DMS114 treated with DMSO at 0.1 percent for 48 hours (cell line): ENCODE measurements around the gene ARFRP1.

ENCODE experiments used
- DNase-seq: peaks from one replicate; lab custom pipeline; 2025; ENCODE audit not compliant: unreplicated experiment; lab: John Stamatoyannopoulos, UW

The ARFRP1 gene

DNA sequence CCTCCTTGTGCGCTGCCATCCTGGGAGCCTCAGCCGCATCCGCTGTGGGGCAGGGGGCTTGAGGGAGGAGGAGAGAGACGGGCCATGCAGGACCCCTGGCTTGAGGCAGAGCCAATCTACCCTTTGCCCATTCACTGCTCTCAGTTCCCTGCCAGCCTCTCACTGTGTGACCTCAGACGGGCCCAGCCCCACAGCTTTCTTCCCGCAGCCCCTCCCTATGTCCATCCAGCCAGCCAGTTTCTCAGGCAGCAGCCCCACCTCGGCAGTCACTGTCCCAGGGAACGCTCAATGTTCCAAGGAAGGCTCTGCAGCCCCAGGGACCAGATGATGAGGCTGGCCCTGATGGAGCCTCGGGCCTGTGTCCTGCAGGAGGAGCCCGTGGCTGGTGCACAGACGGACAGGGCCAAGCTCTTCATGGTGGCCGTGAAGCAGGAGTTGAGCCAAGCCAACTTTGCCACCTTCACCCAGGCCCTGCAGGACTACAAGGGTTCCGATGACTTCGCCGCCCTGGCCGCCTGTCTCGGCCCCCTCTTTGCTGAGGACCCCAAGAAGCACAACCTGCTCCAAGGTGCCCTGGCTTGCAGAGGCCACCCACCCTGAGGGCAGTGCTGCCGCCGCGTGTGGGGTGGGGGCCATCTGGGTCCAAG is 15.2 kb downstream of the ARFRP1 start:
- DNase-seq = no peak

GRCh38 chr20:63691711-63692435 is 15.9 kb downstream of the ARFRP1 start:
- no peak for DNase-seq

GRCh38 chr20:63690898-63691710 is 16.7 kb downstream of the ARFRP1 start:
- DNase-seq = no peak

DNA sequence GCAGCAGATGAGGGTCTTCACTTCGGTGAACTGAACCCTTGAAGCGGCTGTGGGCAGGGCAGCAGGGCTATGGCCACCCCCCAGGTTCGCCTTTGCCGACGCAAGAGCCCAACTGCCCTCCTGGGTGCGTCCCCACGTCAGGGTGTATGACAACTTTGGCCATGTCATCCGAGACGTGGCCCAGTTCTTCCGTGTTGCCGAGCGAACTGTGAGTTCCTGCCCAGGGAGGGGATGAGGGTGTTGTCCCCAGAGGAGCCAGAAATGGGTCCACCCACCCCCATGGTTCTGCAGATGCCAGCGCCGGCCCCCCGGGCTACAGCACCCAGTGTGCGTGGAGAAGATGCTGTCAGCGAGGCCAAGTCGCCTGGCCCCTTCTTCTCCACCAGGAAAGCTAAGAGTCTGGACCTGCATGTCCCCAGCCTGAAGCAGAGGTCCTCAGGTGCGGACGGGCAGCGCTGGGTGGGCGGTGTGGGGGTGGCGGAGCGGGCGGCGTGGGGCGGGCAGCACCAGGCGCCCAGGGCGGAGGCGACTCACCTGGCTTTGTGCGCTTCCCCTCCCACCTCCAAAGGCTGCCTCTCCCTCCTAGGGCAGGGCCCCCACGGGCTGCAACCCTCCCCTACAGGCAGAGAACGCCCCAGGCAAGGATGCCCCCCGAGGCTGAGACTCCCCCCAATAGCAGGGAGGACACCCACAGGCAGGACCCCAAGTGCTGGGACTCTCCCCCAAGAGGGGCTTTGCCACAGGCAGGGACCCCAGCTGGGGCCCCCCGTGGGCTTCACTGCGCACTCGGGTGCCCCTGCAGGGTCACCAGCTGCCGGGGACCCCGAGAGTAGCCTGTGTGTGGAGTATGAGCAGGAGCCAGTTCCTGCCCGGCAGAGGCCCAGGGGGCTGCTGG is 17.5 kb downstream of the ARFRP1 start:
- DNase-seq = no peak

DNA sequence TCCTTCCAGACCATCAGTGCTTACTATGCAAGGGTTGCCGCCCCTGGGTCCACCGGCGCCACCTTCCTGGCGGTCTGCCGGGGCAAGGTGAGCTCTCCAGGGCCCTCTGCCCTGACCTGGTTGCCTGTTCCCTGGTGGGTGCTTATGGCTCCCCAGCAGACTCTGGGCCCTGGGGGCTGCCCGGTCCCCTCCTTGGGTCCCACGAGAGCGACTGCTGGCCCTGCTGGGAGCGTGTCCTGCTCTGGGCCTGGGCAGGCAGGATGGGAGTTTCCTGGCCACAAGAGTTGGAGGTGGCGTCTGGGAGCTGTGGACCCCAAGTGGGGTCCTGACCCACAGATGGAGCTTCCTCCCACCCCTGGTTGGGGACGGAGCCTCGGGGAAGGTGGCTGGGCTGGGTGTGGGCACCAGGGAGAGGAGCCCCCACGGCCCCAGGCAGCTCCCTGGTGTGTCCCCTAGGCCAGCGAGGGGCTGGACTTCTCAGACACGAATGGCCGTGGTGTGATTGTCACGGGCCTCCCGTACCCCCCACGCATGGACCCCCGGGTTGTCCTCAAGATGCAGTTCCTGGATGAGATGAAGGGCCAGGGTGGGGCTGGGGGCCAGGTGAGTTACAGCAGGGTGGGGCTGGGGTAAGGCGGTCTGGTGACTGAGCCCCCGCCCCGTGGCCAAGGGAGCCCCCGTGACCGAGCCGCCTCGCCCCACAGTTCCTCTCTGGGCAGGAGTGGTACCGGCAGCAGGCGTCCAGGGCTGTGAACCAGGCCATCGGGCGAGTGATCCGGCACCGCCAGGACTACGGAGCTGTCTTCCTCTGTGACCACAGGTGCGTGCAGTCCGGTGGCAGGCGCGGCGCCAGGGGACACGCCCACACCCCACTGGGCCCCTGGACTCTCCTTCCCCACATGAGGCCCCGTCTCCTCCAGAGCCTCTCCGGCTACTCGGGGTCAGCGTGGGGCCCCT is 18.5 kb downstream of the ARFRP1 start:
- DNase-seq = no peak

GRCh38 chr20:63688228-63689045 is 19.3 kb downstream of the ARFRP1 start:
- no peak for DNase-seq

DNA sequence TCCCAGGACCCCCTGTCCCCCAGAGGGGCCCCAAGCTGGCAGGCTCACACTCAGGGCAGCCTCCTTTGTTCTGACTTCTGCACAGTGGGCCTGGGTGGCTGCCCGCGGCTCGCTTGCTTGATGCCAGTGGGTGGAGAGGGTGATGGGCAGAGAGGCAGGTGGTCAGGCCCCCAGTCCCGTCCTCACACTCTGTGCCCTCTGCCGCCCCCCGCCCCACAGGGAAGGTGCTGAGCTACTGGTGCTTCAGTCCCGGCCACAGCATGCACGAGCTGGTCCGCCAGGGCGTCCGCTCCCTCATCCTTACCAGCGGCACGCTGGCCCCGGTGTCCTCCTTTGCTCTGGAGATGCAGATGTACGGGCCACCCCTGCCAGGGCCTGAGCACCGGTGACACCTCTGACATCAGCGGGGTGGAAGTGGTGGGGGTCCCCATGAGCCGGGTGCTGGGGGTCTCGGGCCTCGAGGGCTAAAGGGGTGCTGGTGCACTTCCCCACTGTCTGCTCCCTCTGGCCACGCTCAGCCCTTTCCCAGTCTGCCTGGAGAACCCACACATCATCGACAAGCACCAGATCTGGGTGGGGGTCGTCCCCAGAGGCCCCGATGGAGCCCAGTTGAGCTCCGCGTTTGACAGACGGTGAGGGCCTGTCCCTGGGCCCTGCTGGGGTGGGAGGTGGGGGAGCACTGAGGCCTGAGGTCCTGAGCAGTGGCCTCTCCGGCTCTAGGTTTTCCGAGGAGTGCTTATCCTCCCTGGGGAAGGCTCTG is 20.2 kb downstream of the ARFRP1 start:
- no peak for DNase-seq

GRCh38 chr20:63686492-63687321 is 21.1 kb downstream of the ARFRP1 start:
- DNase-seq = no peak

GRCh38 chr20:63686094-63686491 is 21.7 kb downstream of the ARFRP1 start:
- no peak for DNase-seq

- DNase-seq = no peak
Measured at GRCh38 chr20:63685269-63686026, 22.3 kb downstream of the ARFRP1 start.

GRCh38 chr20:63682384-63683139 is 25.2 kb downstream of the ARFRP1 start:
- DNase-seq = no peak

DNA sequence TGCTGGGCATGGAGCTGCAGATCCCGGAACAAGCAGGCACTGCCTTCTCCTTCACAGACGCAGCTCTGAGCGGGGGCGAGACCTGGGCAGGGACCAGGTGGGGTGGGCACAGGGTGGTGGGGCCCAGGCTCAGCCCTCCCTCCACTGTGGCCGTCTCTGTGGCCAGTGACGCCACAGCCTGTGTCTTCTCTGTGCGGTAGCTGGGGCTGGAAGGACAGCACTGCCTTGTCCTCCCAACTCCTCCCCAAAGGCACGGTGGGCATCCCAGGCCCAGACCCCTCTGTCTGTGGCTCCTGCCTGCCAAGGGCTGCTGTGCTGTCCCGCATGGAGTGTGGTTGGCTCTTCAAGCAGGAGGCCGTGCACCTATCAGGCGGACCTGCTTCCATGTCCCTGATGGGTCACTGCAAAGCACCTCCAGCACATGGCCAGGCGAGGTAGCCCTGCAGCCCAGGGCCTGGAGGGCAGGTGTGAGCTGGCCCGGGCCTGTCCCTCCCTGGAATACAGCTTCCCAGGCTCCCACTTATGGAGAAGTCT is 26.1 kb downstream of the ARFRP1 start:
- no peak for DNase-seq

GRCh38 chr20:63680857-63681608 is 26.7 kb downstream of the ARFRP1 start:
- DNase-seq = no peak

DNA sequence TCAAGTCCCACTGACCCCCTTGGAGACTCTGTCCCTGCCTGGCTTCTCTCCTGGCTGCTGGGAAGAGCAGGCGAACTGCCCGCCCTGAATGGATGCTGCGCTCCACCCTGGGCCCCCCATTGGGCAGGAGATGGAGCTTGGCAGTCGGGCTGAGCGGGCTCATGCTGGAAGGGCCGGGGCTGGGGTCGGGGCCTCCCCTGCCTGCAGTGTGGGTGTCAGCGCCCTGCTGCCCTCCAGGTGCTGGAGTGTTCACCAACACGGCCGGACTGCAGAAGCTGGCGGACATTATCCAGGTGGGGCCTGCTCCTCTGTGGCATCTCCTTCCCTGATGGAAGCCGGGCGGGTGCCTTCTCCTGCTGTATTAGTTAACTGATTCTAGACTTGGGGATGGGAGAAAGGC is 27.3 kb downstream of the ARFRP1 start:
- no peak for DNase-seq

- DNase-seq = no peak
Measured at GRCh38 chr20:63679799-63680305, 27.9 kb downstream of the ARFRP1 start.
